Measurements from ENCODE around the gene ADAMTSL1. TPM values are rescaled to one million over a fixed set of nuclear protein-coding genes. Genes with fewer than 3 reads are reported as not detected.

The ADAMTSL1 gene
- total RNA-seq, 1 experiment from 2014 or later, result not detected

GRCh38 chr9:18438951-18439350, 35.0 kb upstream of the ADAMTSL1 start:
- Mint-ChIP-seq H3K9me3 (ENCODE audit: low read depth, unreplicated experiment) (no peaks in the 10 kb centered on the region), H3K36me3 (ENCODE audit: insufficient read depth, unreplicated experiment) (peaks cover 4% of the 10 kb centered on the region), H3K27me3 (ENCODE audit: unreplicated experiment) (no peaks in the 10 kb centered on the region), H3K27ac (ENCODE audit: unreplicated experiment) (no peak overlapping the region), H3K4me1 (ENCODE audit: low read depth, unreplicated experiment) (peaks cover 17% of the 10 kb centered on the region), H3K4me3 (ENCODE audit: low read depth, unreplicated experiment) (no peak overlapping the region)
- no peak for TF ChIP-seq CTCF (IDR thresholded peaks at IDR 0.05; ENCODE audit: unreplicated experiment)
- BruUV-seq (replicated peaks), result no TSS peak
- no peak for DNase-seq
- intact Hi-C loops (cut with micrococcal nuclease; ENCODE audit: unreplicated experiment), result no loop called here
- CTCF ChIA-PET, result no interaction called here

- H3K27ac Mint-ChIP-seq (ENCODE audit: unreplicated experiment), result no peak overlapping the region
- intact Hi-C loops (cut with micrococcal nuclease; ENCODE audit: unreplicated experiment), result loop anchor here (5.0 kb wide), 1 partner anchor 49 kb away; no protein-coding TSS in a partner anchor
- DNase-seq, result no peak
- no peaks in the 10 kb centered on the region for H3K9me3 Mint-ChIP-seq (ENCODE audit: low read depth, unreplicated experiment)
- no peaks in the 10 kb centered on the region for H3K27me3 Mint-ChIP-seq (ENCODE audit: unreplicated experiment)
- TF ChIP-seq CTCF (IDR thresholded peaks at IDR 0.05; ENCODE audit: unreplicated experiment), result no peak
- H3K36me3 Mint-ChIP-seq (ENCODE audit: insufficient read depth, unreplicated experiment), result peaks cover 4% of the 10 kb centered on the region
- CTCF ChIA-PET, result no interaction called here
- peaks cover 17% of the 10 kb centered on the region for H3K4me1 Mint-ChIP-seq (ENCODE audit: low read depth, unreplicated experiment)
- H3K4me3 Mint-ChIP-seq (ENCODE audit: low read depth, unreplicated experiment), result no peak overlapping the region
- BruUV-seq (replicated peaks), result no TSS peak
These were observed 32.7 kb upstream of the ADAMTSL1 start for GRCh38 chr9:18441261-18441660.

- BruUV-seq (replicated peaks), result no TSS peak
- H3K4me3 Mint-ChIP-seq (ENCODE audit: low read depth, unreplicated experiment), result no peak overlapping the region
- H3K36me3 Mint-ChIP-seq (ENCODE audit: insufficient read depth, unreplicated experiment), result peaks cover 4% of the 10 kb centered on the region
- H3K4me1 Mint-ChIP-seq (ENCODE audit: low read depth, unreplicated experiment), result peaks cover 12% of the 10 kb centered on the region
- no peaks in the 10 kb centered on the region for H3K9me3 Mint-ChIP-seq (ENCODE audit: low read depth, unreplicated experiment)
- no peak overlapping the region for H3K27ac Mint-ChIP-seq (ENCODE audit: unreplicated experiment)
- intact Hi-C loops (cut with micrococcal nuclease; ENCODE audit: unreplicated experiment), result loop anchor here (1.0 to 5.0 kb wide), 2 partner anchors 51 to 188 kb away; no protein-coding TSS in a partner anchor
- CTCF ChIA-PET, result interaction anchor here (1.1 to 1.3 kb wide), 2 partner anchors 188 to 357 kb away, joined by 4 to 17 read pairs; no protein-coding TSS in a partner anchor
- peak; percentile 66 for DNase-seq
- peak; percentile 61 for TF ChIP-seq CTCF (IDR thresholded peaks at IDR 0.05; ENCODE audit: unreplicated experiment)
- H3K27me3 Mint-ChIP-seq (ENCODE audit: unreplicated experiment), result no peaks in the 10 kb centered on the region
These were observed 31.1 kb upstream of the ADAMTSL1 start for GRCh38 chr9:18442629-18443491.

- CTCF ChIA-PET, result no interaction called here
- Mint-ChIP-seq H3K4me3 (ENCODE audit: low read depth, unreplicated experiment) (no peak overlapping the region), H3K4me1 (ENCODE audit: low read depth, unreplicated experiment) (no peaks in the 10 kb centered on the region), H3K27me3 (ENCODE audit: unreplicated experiment) (no peaks in the 10 kb centered on the region), H3K9me3 (ENCODE audit: low read depth, unreplicated experiment) (no peaks in the 10 kb centered on the region), H3K27ac (ENCODE audit: unreplicated experiment) (no peak overlapping the region), H3K36me3 (ENCODE audit: insufficient read depth, unreplicated experiment) (no peaks in the 10 kb centered on the region)
- intact Hi-C loops (cut with micrococcal nuclease; ENCODE audit: unreplicated experiment), result no loop called here
- no peak for DNase-seq
- TF ChIP-seq CTCF (IDR thresholded peaks at IDR 0.05; ENCODE audit: unreplicated experiment), result no peak
- no TSS peak for BruUV-seq (replicated peaks)
These were observed 26.8 kb upstream of the ADAMTSL1 start for GRCh38 chr9:18447131-18447530.
